Keratinocyte (primary cell): ENCODE data around the gene GPR107. TPM values are rescaled to one million over a fixed set of nuclear protein-coding genes. Genes with fewer than 3 reads are reported as not detected.

Experiments used
- DNase-seq: peaks from one replicate; pipeline ENCODE4 v3.0.0-alpha.2; 2011; ENCODE audit warnings: low read depth, missing footprints, low spot score
- FAIRE-seq: peaks from 2 replicates; lab custom pipeline; 2011; peaks lifted over from hg19 to GRCh38; lab: Jason Lieb, UNC
- H2AFZ ChIP-seq: 2 replicates; pipeline ENCODE4 v1.6.0; 2012; ENCODE audit warnings: low read length, control low read depth, inconsistent platforms; ENCODE audit not compliant: control insufficient read depth
- H3K27ac ChIP-seq: 2 replicates; pipeline ENCODE4 v1.5.1; 2011; ENCODE audit warnings: low read length; ENCODE audit not compliant: control insufficient read depth, insufficient read depth
- H3K27me3 ChIP-seq: 3 replicates; pipeline ENCODE4 v1.6.0; 2011; ENCODE audit warnings: low read length; ENCODE audit not compliant: control insufficient read depth, insufficient read depth; ENCODE audit errors: extremely low read depth
- H3K36me3 ChIP-seq, 2 experiments: 2 replicates in 1 of 2; 3 replicates in 1 of 2; pipeline ENCODE4 v1.5.1; 2011; ENCODE audit warnings: low read length in 2 of 2, mild to moderate bottlenecking in 1 of 2; ENCODE audit not compliant: control insufficient read depth in 2 of 2, insufficient read depth in 2 of 2; ENCODE audit errors: extremely low read depth in 1 of 2
- H3K4me1 ChIP-seq: 3 replicates; pipeline ENCODE4 v1.5.1; 2011; ENCODE audit warnings: low read length; ENCODE audit not compliant: control insufficient read depth, insufficient read depth; ENCODE audit errors: extremely low read depth
- H3K4me2 ChIP-seq: 3 replicates; pipeline ENCODE4 v1.6.0; 2011; ENCODE audit warnings: low read depth, low read length; ENCODE audit not compliant: control insufficient read depth, insufficient read depth; ENCODE audit errors: extremely low read depth
- H3K4me3 ChIP-seq, 3 experiments: fragments of 200-600 bp in 1 of 3; sonication (generic) in 1 of 3; 2 replicates in 2 of 3; 3 replicates in 1 of 3; pipeline ENCODE4 v1.5.1; 2011 to 2016; ENCODE audit warnings: low read length in 3 of 3, mild to moderate bottlenecking in 3 of 3, control low read depth in 2 of 3, inconsistent platforms in 1 of 3, low read depth in 1 of 3, mixed read lengths in 1 of 3, mixed run types in 1 of 3, moderate library complexity in 1 of 3; ENCODE audit not compliant: control insufficient read depth in 2 of 3, insufficient read depth in 2 of 3; ENCODE audit errors: extremely low read depth in 1 of 3
- H3K79me2 ChIP-seq: 2 replicates; pipeline ENCODE4 v1.6.0; 2012; ENCODE audit warnings: low read length; ENCODE audit not compliant: control insufficient read depth, insufficient read depth
- H3K9ac ChIP-seq: 3 replicates; pipeline ENCODE4 v1.6.0; 2011; ENCODE audit warnings: low read length; ENCODE audit not compliant: control insufficient read depth, insufficient read depth; ENCODE audit errors: extremely low read depth
- H3K9me1 ChIP-seq: 3 replicates; pipeline ENCODE4 v1.6.0; 2011; ENCODE audit warnings: low read length; ENCODE audit not compliant: control insufficient read depth, insufficient read depth; ENCODE audit errors: extremely low read depth
- H3K9me3 ChIP-seq: 2 replicates; pipeline ENCODE4 v1.5.1; 2012; ENCODE audit warnings: low read depth, low read length; ENCODE audit not compliant: control insufficient read depth
- H4K20me1 ChIP-seq: 3 replicates; pipeline ENCODE4 v1.6.0; 2011; ENCODE audit warnings: low read length; ENCODE audit not compliant: control insufficient read depth, insufficient read depth; ENCODE audit errors: extremely low read depth
- EZH2 ChIP-seq: IDR thresholded peaks from one replicate; pipeline ENCODE4 v1.6.1; 2012; ENCODE audit warnings: inconsistent platforms, mild to moderate bottlenecking, low read length, moderate library complexity
- dilution Hi-C: fragments of 300-500 bp; cut with MboI; formaldehyde crosslinking; loops from one replicate; pipeline ENCODE4 v1.7.0; 2020; ENCODE audit warnings: low sequenced_read_pairs; ENCODE audit not compliant: extremely low pct_ligation_motif_present
- polyA plus RNA-seq, 5 experiments: library from polyadenylated mRNA; depleted of rRNA in 3 of 5; stranded (reverse) in 3 of 5; stranded (forward) in 1 of 5; unstranded in 1 of 5; fragments of >200 nt; gene quantifications; 1 replicate in 1 of 5; 2 replicates in 3 of 5; 3 replicates in 1 of 5; pipeline versions ENCODE4 v1.2.1 to v1.2.3, GENCODE V29; 2011 to 2012; ENCODE audit warnings: missing spikeins in 2 of 5, low read depth in 1 of 5, low replicate concordance in 1 of 5
- TF ChIP-seq, protein P1 (sequence below), 3 experiments: IDR thresholded peaks in 1 of 3; conservative IDR thresholded peaks in 1 of 3; optimal IDR thresholded peaks in 1 of 3; 2 replicates in 2 of 3; 3 replicates in 1 of 3; pipeline versions ENCODE3 to v1.5.1; 2011; ENCODE audit warnings: low read length in 3 of 3, mild to moderate bottlenecking in 3 of 3, moderate library complexity in 2 of 3, control low read depth in 1 of 3, inconsistent platforms in 1 of 3; ENCODE audit not compliant: insufficient read depth in 2 of 3; ENCODE audit errors: extremely low read depth in 1 of 3

The GPR107 gene
- polyA plus RNA-seq, 1 donor (not counting 4 experiments of a cell fraction or from before 2014, with no cell fraction given) = 27.3 TPM

DNA sequence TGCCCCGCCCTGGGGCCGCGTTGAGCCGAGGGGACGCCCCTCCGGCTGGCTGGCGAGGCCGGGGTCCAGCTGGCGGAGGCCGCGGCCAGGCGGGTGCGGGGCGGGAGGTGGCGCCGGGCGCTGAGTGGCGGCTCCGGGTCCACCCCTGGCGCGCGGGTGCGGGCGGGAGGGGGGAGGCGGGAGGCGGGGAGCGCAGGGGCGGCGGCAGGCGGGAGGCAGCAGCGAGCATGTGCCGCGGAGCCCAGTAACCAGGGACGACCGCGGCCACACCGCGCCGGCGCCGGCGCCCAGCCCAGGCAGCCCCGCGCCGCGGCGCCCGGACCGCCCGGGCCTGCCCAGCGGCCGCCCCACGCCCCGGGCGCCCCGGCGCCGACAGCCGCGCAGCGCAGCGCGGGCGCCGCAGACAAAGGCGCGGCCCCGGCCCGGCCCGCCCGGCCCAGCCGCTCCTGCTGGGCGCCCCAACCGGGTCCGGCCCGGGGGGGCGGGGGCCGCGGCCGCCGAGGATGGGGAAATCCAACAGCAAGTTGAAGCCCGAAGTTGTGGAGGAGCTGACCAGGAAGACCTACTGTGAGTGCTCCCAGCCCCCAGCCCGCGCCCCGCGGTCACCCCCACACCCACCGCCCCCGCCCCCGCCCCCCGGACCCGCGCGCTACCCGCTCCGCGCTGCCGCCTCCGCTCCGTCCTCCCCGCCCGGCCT, 118.6 kb downstream of the GPR107 start, which contains the start of gene NCS1:
Gene NCS1, plus strand, starts transcription at position 244 of the 697 bp plus-strand sequence. Its CDS starts 260 bp downstream, at position 504.
- Histone ChIP-seq H3K4me1 (peaks cover 16% of the 10 kb centered on the region), H2AFZ (peak within 1 kb of the TSS; percentile 88), H3K9ac (peak within 1 kb of the TSS; percentile 71), H3K4me2 (peak within 1 kb of the TSS; percentile 75), H3K79me2 (peaks cover 40% of the 10 kb centered on the region), H3K9me3 (no peaks in the 10 kb centered on the region), H4K20me1 (peaks cover 8% of the 10 kb centered on the region), H3K36me3 (peaks cover 10% of the 10 kb centered on the region in 2 experiments), H3K27ac (peak within 1 kb of the TSS; percentile 22), H3K27me3 (no peaks in the 10 kb centered on the region), H3K4me3 (peak within 1 kb of the TSS; percentile 67 to 85 (median 75)), H3K9me1 (no peaks in the 10 kb centered on the region)
- TF ChIP-seq, protein P1, sequence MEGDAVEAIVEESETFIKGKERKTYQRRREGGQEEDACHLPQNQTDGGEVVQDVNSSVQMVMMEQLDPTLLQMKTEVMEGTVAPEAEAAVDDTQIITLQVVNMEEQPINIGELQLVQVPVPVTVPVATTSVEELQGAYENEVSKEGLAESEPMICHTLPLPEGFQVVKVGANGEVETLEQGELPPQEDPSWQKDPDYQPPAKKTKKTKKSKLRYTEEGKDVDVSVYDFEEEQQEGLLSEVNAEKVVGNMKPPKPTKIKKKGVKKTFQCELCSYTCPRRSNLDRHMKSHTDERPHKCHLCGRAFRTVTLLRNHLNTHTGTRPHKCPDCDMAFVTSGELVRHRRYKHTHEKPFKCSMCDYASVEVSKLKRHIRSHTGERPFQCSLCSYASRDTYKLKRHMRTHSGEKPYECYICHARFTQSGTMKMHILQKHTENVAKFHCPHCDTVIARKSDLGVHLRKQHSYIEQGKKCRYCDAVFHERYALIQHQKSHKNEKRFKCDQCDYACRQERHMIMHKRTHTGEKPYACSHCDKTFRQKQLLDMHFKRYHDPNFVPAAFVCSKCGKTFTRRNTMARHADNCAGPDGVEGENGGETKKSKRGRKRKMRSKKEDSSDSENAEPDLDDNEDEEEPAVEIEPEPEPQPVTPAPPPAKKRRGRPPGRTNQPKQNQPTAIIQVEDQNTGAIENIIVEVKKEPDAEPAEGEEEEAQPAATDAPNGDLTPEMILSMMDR (optimal IDR thresholded peaks at IDR 0.05 in 1 of 3, IDR thresholded peaks at IDR 0.05 in 1 of 3, conservative IDR thresholded peaks at IDR 0.05 in 1 of 3; ENCODE audit: extremely low read depth in 1 of 3, insufficient read depth in 2 of 3, low read length in 3 of 3) = no peak
- no peak for TF ChIP-seq EZH2
- FAIRE-seq (no peak), DNase-seq (no peak)
- dilution Hi-C loops = no loop called here

DNA sequence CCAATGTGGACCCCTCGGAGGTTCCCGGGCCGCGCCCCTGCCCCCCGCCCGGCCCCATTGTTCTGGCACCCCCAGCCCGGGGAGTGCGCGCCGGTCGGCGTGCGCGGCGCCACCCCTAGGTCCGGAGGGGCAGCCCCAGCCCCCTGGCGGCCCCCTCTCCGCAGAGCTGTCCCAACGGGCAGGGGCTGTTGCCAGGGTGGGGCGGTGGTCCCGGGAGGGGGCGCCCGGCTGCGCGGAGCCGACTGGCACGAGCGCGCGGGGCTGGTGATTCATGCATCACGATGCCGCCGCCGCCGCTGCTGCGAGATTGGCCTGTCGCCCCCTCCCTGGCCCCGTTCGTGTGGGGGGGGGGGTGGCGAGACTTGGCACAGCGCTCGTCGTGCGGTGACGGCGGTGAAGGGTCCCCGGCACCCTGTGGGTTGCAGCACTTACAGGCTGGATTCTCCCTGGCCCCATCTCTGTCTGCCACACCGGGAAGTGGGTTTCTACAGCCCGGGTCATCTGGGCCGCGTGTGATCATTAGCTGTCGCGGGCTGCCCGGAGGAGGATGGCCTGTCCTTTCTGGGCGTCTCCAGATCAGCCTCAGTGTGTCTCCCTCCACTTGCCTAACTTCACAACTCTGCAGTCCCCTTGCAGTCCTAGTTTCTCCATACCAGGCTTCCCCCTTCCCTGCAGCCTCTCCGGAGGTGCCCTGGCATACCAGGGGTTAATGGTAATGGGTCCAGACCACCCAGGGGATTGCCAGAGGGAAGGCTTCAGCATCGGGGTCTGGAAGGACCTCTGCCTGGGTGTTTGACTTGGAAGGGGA, 119.4 kb downstream of the GPR107 start:
- peak overlapping the region; percentile 22 for H3K27ac ChIP-seq
- H3K9ac ChIP-seq = peak overlapping the region; percentile 71
- H3K27me3 ChIP-seq = no peaks in the 10 kb centered on the region
- H3K4me1 ChIP-seq = peaks cover 16% of the 10 kb centered on the region
- H3K36me3 ChIP-seq = peaks cover 10 to 11% of the 10 kb centered on the region in 2 experiments
- H3K79me2 ChIP-seq = peaks cover 46% of the 10 kb centered on the region
- FAIRE-seq (no peak), DNase-seq (no peak)
- H3K9me1 ChIP-seq = no peaks in the 10 kb centered on the region
- H3K4me2 ChIP-seq = peak overlapping the region; percentile 75
- H3K4me3 ChIP-seq = peak overlapping the region; percentile 58 to 85 (median 75)
- dilution Hi-C loops = no loop called here
- H2AFZ ChIP-seq = no peak overlapping the region
- peaks cover 8% of the 10 kb centered on the region for H4K20me1 ChIP-seq
- no peak for TF ChIP-seq EZH2
- TF ChIP-seq, protein P1 (optimal IDR thresholded peaks at IDR 0.05 in 1 of 3, IDR thresholded peaks at IDR 0.05 in 1 of 3, conservative IDR thresholded peaks at IDR 0.05 in 1 of 3; ENCODE audit: extremely low read depth in 1 of 3, insufficient read depth in 2 of 3, low read length in 3 of 3) = no peak
- no peaks in the 10 kb centered on the region for H3K9me3 ChIP-seq
